CD14-positive monocyte (primary cell): ENCODE results near the gene IGDCC3. TPM values are rescaled to one million over a fixed set of nuclear protein-coding genes. Genes with fewer than 3 reads are reported as not detected.

ENCODE experiments used
- DNase-seq, 3 donors: peaks; one replicate each; pipeline ENCODE4 v3.0.0-alpha.2; 2011 to 2022
- H2AFZ ChIP-seq: 2 replicates; pipeline ENCODE4 v1.6.0; 2012; ENCODE audit warnings: mild to moderate bottlenecking, low read depth, low read length, inconsistent platforms; ENCODE audit not compliant: insufficient read depth, poor library complexity, severe bottlenecking
- H3K27ac ChIP-seq, 2 donors: 1 replicate in 1 of 2; 2 replicates in 1 of 2; pipeline ENCODE4 v1.5.1; 2012 to 2013; ENCODE audit warnings: low read length in 2 of 2, control low read depth in 1 of 2, inconsistent platforms in 1 of 2, low read depth in 1 of 2, mild to moderate bottlenecking in 1 of 2
- H3K27me3 ChIP-seq, 2 donors: one replicate each; pipeline versions ENCODE4 v1.6.0 to v1.6.1; 2011 to 2013; ENCODE audit warnings: low read length in 2 of 2; ENCODE audit not compliant: control insufficient read depth in 2 of 2, insufficient read depth in 2 of 2
- H3K36me3 ChIP-seq, 2 donors: replicated peaks in 1 of 2; 1 replicate in 1 of 2; 2 replicates in 1 of 2; pipeline versions ENCODE4 v1.5.1 to v1.6.1; 2012 to 2013; ENCODE audit warnings: low read length in 2 of 2, control low read depth in 1 of 2, inconsistent platforms in 1 of 2, mild to moderate bottlenecking in 1 of 2; ENCODE audit not compliant: insufficient read depth in 2 of 2, control insufficient read depth in 1 of 2
- H3K4me1 ChIP-seq, 2 donors: 1 replicate in 1 of 2; 2 replicates in 1 of 2; pipeline versions ENCODE4 v1.5.1 to v1.6.1; 2012 to 2013; ENCODE audit warnings: low read length in 2 of 2, control low read depth in 1 of 2, inconsistent platforms in 1 of 2, mild to moderate bottlenecking in 1 of 2, moderate library complexity in 1 of 2; ENCODE audit not compliant: insufficient read depth in 2 of 2, control insufficient read depth in 1 of 2
- H3K4me2 ChIP-seq: replicated peaks from 2 replicates; pipeline ENCODE3; 2012; ENCODE audit warnings: low read length, moderate library complexity, mild to moderate bottlenecking; ENCODE audit not compliant: poor library complexity, severe bottlenecking; ENCODE audit errors: extremely low read depth
- H3K4me3 ChIP-seq, 3 experiments: fragments of 200-600 bp in 1 of 3; sonication (generic) in 1 of 3; replicated peaks in 1 of 3; 1 replicate in 2 of 3; 2 replicates in 1 of 3; pipeline ENCODE4 v1.5.1; 2011 to 2013; ENCODE audit warnings: low read length in 3 of 3, mild to moderate bottlenecking in 3 of 3, control low read depth in 2 of 3, low read depth in 2 of 3, inconsistent platforms in 1 of 3, moderate library complexity in 1 of 3
- H3K79me2 ChIP-seq: 2 replicates; pipeline ENCODE4 v1.6.0; 2012; ENCODE audit warnings: mild to moderate bottlenecking, control low read depth, inconsistent platforms, low read length, moderate library complexity; ENCODE audit not compliant: insufficient read depth
- H3K9ac ChIP-seq: 2 replicates; pipeline ENCODE4 v1.6.0; 2017; ENCODE audit warnings: low read length, mild to moderate bottlenecking; ENCODE audit not compliant: insufficient read depth, poor library complexity, severe bottlenecking
- H3K9me3 ChIP-seq, 2 donors: replicated peaks in 1 of 2; 1 replicate in 1 of 2; 2 replicates in 1 of 2; pipeline versions ENCODE4 v1.5.1 to v1.6.1; 2012 to 2013; ENCODE audit warnings: low read length in 2 of 2, control low read depth in 1 of 2; ENCODE audit not compliant: control insufficient read depth in 1 of 2, insufficient read depth in 1 of 2
- H4K20me1 ChIP-seq: 2 replicates; pipeline ENCODE4 v1.6.0; 2012; ENCODE audit warnings: mild to moderate bottlenecking, low read length, control low read depth, moderate library complexity; ENCODE audit not compliant: insufficient read depth
- H3K27ac Mint-ChIP-seq, 7 donors: one replicate each; pipeline ENCODE4 v1.8.0; 2020; ENCODE audit warnings: mild to moderate bottlenecking in 7 of 7, mixed read lengths in 7 of 7, moderate library complexity in 6 of 7, inconsistent platforms in 2 of 7
- H3K27me3 Mint-ChIP-seq, 3 donors: one replicate each; pipeline ENCODE4 v1.8.0; 2021 to 2022; ENCODE audit warnings: low read depth in 3 of 3, mild to moderate bottlenecking in 3 of 3, mixed read lengths in 3 of 3, moderate library complexity in 3 of 3, inconsistent platforms in 1 of 3
- H3K36me3 Mint-ChIP-seq, 2 donors: one replicate each; pipeline ENCODE4 v1.8.0; 2020; ENCODE audit warnings: mixed read lengths in 2 of 2, inconsistent platforms in 1 of 2, mild to moderate bottlenecking in 1 of 2
- H3K4me1 Mint-ChIP-seq: one replicate; pipeline ENCODE4 v1.8.0; 2020; ENCODE audit warnings: mild to moderate bottlenecking, mixed read lengths
- H3K4me3 Mint-ChIP-seq, 2 donors: one replicate each; pipeline ENCODE4 v1.8.0; 2020; ENCODE audit warnings: mild to moderate bottlenecking in 2 of 2, mixed read lengths in 2 of 2, moderate library complexity in 1 of 2
- H3K9me3 Mint-ChIP-seq, 7 donors: one replicate each; pipeline ENCODE4 v1.8.0; 2020 to 2022; ENCODE audit warnings: mixed read lengths in 7 of 7, mild to moderate bottlenecking in 6 of 7, moderate library complexity in 6 of 7, inconsistent platforms in 2 of 7
- CTCF ChIP-seq: fragments of 200-600 bp; IDR thresholded peaks from one replicate; pipeline ENCODE4 v1.8.0; 2022; ENCODE audit warnings: antibody characterized with exemption, mild to moderate bottlenecking
- WGBS: methylation state at CpG from one replicate; pipeline ENCODE4 v1.1.5; 2013; ENCODE audit warnings: missing lambda C conversion rate; ENCODE audit not compliant: insufficient coverage; 5-methylcytosine and 5-hydroxymethylcytosine counted together
- intact Hi-C, 2 donors: fragments of 100-400 bp; cut with micrococcal nuclease; formaldehyde crosslinking; loops; one replicate each; pipeline versions ENCODE4 v1.15.0 to v1.15.1; 2023
- polyA plus RNA-seq, 3 donors: library from polyadenylated mRNA; depleted of rRNA in 1 of 3; unstranded in 2 of 3; stranded (reverse) in 1 of 3; fragments of 300-500 nt in 2 of 3; fragments of >200 nt in 1 of 3; fragmentation: Illumina TruSeq in 2 of 3; gene quantifications; 1 replicate in 2 of 3; 2 replicates in 1 of 3; pipeline ENCODE4 v1.2.3, GENCODE V29; 2012 to 2021

Gene IGDCC3
- polyA plus RNA-seq, 3 donors: not detected

GRCh38 chr15:65331811-65332210, 46.0 kb downstream of the IGDCC3 start:
- H3K4me1 ChIP-seq: no peaks in the 10 kb centered on the region
- H3K36me3 Mint-ChIP-seq: no peaks in the 10 kb centered on the region
- no peaks in the 10 kb centered on the region for H3K79me2 ChIP-seq
- H3K27me3 Mint-ChIP-seq: peaks cover 9 to 13% (median 10%) of the 10 kb centered on the region in 3 donors
- no peak overlapping the region for H3K4me2 ChIP-seq
- H3K9me3 Mint-ChIP-seq: no peaks in the 10 kb centered on the region
- no peak overlapping the region for H3K9ac ChIP-seq
- no peaks in the 10 kb centered on the region for H3K9me3 ChIP-seq
- WGBS: 96% methylated on average over 3 of the region's 7 CpGs
- no peak overlapping the region for H2AFZ ChIP-seq
- H3K27ac Mint-ChIP-seq: peak overlapping the region in 1 of 7 donors; percentile 28
- H3K4me1 Mint-ChIP-seq: peaks cover 4% of the 10 kb centered on the region
- DNase-seq: no peak
- no peaks in the 10 kb centered on the region for H4K20me1 ChIP-seq
- no peak overlapping the region for H3K4me3 Mint-ChIP-seq
- no peak for TF ChIP-seq CTCF
- H3K27me3 ChIP-seq: no peaks in the 10 kb centered on the region
- no peak overlapping the region for H3K4me3 ChIP-seq
- H3K36me3 ChIP-seq: no peaks in the 10 kb centered on the region
- intact Hi-C loops: no loop called here
- no peak overlapping the region for H3K27ac ChIP-seq

- Histone ChIP-seq H3K4me1 (no peaks in the 10 kb centered on the region), H4K20me1 (no peaks in the 10 kb centered on the region), H3K4me2 (no peak overlapping the region), H3K4me3 (no peak overlapping the region), H3K79me2 (no peaks in the 10 kb centered on the region), H3K9ac (no peak overlapping the region), H3K36me3 (no peaks in the 10 kb centered on the region), H2AFZ (no peak overlapping the region), H3K27me3 (peaks cover 0 to 3% of the 10 kb centered on the region in 2 donors), H3K27ac (no peak overlapping the region), H3K9me3 (no peaks in the 10 kb centered on the region)
- DNase-seq: no peak
- intact Hi-C loops: no loop called here
- 91% methylated on average over 16 of the region's 22 CpGs for WGBS
- Mint-ChIP-seq H3K36me3 (no peaks in the 10 kb centered on the region), H3K4me3 (no peak overlapping the region), H3K4me1 (peaks cover 8% of the 10 kb centered on the region), H3K27me3 (peaks cover 10 to 20% (median 16%) of the 10 kb centered on the region in 3 donors), H3K9me3 (no peaks in the 10 kb centered on the region), H3K27ac (no peak overlapping the region)
- TF ChIP-seq CTCF: no peak
These were observed 46.7 kb downstream of the IGDCC3 start for GRCh38 chr15:65330934-65331645.
